Neural progenitor cell (in vitro differentiated cells): ENCODE data around the gene MUC21. TPM values are rescaled to one million over a fixed set of nuclear protein-coding genes. Genes with fewer than 3 reads are reported as not detected.
A peak's percentile ranks its signal among the peaks of the same experiment; 100 is the strongest.

Experiments used
- DNase-seq: peaks from one replicate; pipeline ENCODE4 v3.0.0-alpha.2; 2016; ENCODE audit warnings: low spot score
- H2AFZ ChIP-seq: fragments of 200-600 bp; sonication (generic); replicated peaks from 2 replicates; pipeline ENCODE4 v1.6.1; 2016; ENCODE audit warnings: antibody characterized with exemption
- H3F3A ChIP-seq: fragments of 200-600 bp; sonication (generic); 2 replicates; pipeline ENCODE4 v1.6.1; 2016; ENCODE audit warnings: antibody characterized with exemption, low read depth
- H3K27ac ChIP-seq: fragments of 200-600 bp; sonication (generic); 2 replicates; pipeline ENCODE4 v1.5.1; 2016; ENCODE audit warnings: mild to moderate bottlenecking
- H3K27me3 ChIP-seq: fragments of 200-600 bp; sonication (generic); 2 replicates; pipeline ENCODE4 v1.6.1; 2016; ENCODE audit warnings: mild to moderate bottlenecking, moderate library complexity
- H3K36me3 ChIP-seq: fragments of 200-600 bp; sonication (generic); 2 replicates; pipeline ENCODE4 v1.5.1; 2016
- H3K4me1 ChIP-seq: fragments of 200-600 bp; sonication (generic); 2 replicates; pipeline ENCODE4 v1.6.1; 2016; ENCODE audit warnings: mixed run types
- H3K4me2 ChIP-seq: fragments of 200-600 bp; sonication (generic); 2 replicates; pipeline ENCODE4 v1.6.1; 2016
- H3K4me3 ChIP-seq: fragments of 200-600 bp; sonication (generic); 2 replicates; pipeline ENCODE4 v1.5.1; 2016
- H3K79me2 ChIP-seq: fragments of 200-600 bp; sonication (generic); 2 replicates; pipeline ENCODE4 v1.6.1; 2016; ENCODE audit warnings: low read depth
- H3K9ac ChIP-seq: fragments of 200-600 bp; sonication (generic); 2 replicates; pipeline ENCODE4 v1.6.1; 2016
- H3K9me3 ChIP-seq: fragments of 200-600 bp; sonication (generic); 2 replicates; pipeline ENCODE4 v1.5.1; 2016; ENCODE audit warnings: low read depth
- H4K20me1 ChIP-seq: fragments of 200-600 bp; sonication (generic); 2 replicates; pipeline ENCODE4 v1.6.1; 2016; ENCODE audit warnings: low read depth
- H3K27ac Mint-ChIP-seq: 3 replicates; pipeline ENCODE4 v1.8.0; 2021; ENCODE audit warnings: mixed read lengths
- H3K27me3 Mint-ChIP-seq: 2 replicates; pipeline ENCODE4 v1.8.0; 2022; ENCODE audit warnings: low read depth, mild to moderate bottlenecking, inconsistent platforms, moderate library complexity, mixed read lengths; ENCODE audit not compliant: insufficient read depth
- H3K36me3 Mint-ChIP-seq: 3 replicates; pipeline ENCODE4 v1.8.0; 2021; ENCODE audit warnings: mixed read lengths
- H3K4me1 Mint-ChIP-seq: 3 replicates; pipeline ENCODE4 v1.8.0; 2021; ENCODE audit warnings: mixed read lengths
- H3K4me3 Mint-ChIP-seq: 3 replicates; pipeline ENCODE4 v1.8.0; 2021; ENCODE audit warnings: mild to moderate bottlenecking, moderate library complexity, mixed read lengths
- H3K9me3 Mint-ChIP-seq: 3 replicates; pipeline ENCODE4 v1.8.0; 2020; ENCODE audit warnings: mixed read lengths
- CTCF ChIP-seq: fragments of 200-600 bp; sonication (generic); IDR thresholded peaks from 2 replicates; pipeline ENCODE4 v1.5.1; 2017; ENCODE audit warnings: antibody characterized with exemption, mild to moderate bottlenecking
- EZH2 ChIP-seq: fragments of 200-600 bp; sonication (generic); IDR thresholded peaks from 2 replicates; pipeline ENCODE4 v1.6.1; 2017; ENCODE audit warnings: antibody characterized with exemption, mild to moderate bottlenecking, moderate library complexity
- EZH2phosphoT487 ChIP-seq: fragments of 200-600 bp; sonication (generic); IDR thresholded peaks from 2 replicates; pipeline ENCODE4 v1.6.1; 2017; ENCODE audit warnings: antibody characterized with exemption
- total RNA-seq: library from RNA; depleted of rRNA; stranded (reverse); fragments of >200 nt; gene quantifications from 2 replicates; pipeline ENCODE4 v1.2.3, GENCODE V29; 2015; ENCODE audit warnings: low replicate concordance

MUC21 gene
- total RNA-seq, 1 donor from 2014 or later = not detected

DNA sequence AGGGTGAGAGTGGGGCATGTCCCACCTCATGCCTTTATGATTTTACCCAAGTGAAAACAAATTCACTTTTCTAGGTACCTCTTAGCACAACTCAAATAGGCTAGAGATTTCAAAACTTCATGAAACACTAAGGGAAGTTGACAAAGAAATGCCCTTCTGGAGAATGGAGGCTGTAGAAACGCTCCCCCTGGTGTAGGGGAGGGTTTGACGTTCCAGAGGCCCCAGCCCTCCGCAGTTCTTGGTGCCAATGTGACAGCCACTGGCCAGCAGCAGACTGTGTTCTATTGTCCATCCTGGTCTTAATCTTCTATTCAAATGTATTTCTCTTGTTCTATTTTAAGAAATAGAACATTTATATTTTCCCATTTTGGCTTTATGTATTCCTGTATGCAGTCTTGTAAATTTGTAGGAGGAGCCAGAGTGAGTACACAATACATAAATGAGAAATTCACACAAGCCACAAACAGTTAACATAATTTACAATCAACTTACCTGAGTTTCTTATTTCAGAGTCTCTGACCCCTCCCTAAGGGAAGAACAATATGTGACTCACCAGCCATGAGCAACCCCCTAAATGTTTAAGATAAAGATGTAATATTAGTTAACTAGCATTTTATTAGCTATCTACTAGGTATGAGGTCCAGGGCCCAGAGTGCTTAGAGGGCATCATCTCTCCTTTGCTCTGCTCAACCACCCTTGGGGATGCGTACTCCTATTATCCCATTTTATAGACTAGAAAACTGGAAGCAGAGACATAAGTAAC is 8.8 kb upstream of the MUC21 start:
- Histone ChIP-seq H3K36me3 (no peaks in the 10 kb centered on the region), H3K27ac (no peak overlapping the region), H3K79me2 (no peaks in the 10 kb centered on the region), H3F3A (no peaks in the 10 kb centered on the region), H4K20me1 (no peaks in the 10 kb centered on the region), H3K4me3 (no peak overlapping the region), H3K4me1 (no peaks in the 10 kb centered on the region), H3K27me3 (no peaks in the 10 kb centered on the region), H3K9me3 (no peaks in the 10 kb centered on the region), H3K4me2 (no peak overlapping the region), H3K9ac (no peak overlapping the region), H2AFZ (no peak overlapping the region)
- Mint-ChIP-seq H3K27me3 (peaks cover 5% of the 10 kb centered on the region), H3K27ac (no peak overlapping the region), H3K36me3 (no peaks in the 10 kb centered on the region), H3K4me3 (no peak overlapping the region), H3K4me1 (no peaks in the 10 kb centered on the region), H3K9me3 (no peaks in the 10 kb centered on the region)
- TF ChIP-seq EZH2 = no peak
- TF ChIP-seq CTCF = no peak
- TF ChIP-seq EZH2phosphoT487 = no peak
- DNase-seq = peak; percentile 12

DNA sequence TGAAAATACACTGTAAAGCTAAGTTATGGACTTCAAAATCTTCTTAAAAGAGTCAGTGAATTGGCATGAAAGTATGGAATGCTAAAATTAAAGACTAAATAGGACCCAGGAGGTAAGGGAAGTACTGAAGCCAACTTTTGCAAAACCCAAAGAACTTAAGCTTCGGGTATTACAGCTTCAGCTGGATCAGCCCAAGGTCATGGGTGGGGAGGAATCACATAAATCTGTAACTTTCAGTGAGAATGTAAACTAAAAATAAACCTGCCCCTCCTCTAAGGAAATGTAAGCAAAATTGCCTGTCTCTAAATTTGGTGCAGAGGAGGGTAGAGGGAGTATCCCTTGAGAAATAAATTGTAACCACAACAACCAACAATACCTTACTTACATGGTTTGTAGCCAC is 4.4 kb upstream of the MUC21 start:
- Histone ChIP-seq H3F3A (peaks cover 11% of the 10 kb centered on the region), H3K27me3 (no peaks in the 10 kb centered on the region), H3K4me3 (no peak overlapping the region), H3K36me3 (no peaks in the 10 kb centered on the region), H3K4me2 (no peak overlapping the region), H3K9me3 (no peaks in the 10 kb centered on the region), H3K27ac (no peak overlapping the region), H3K4me1 (peaks cover 6% of the 10 kb centered on the region), H4K20me1 (no peaks in the 10 kb centered on the region), H2AFZ (no peak overlapping the region), H3K9ac (no peak overlapping the region), H3K79me2 (no peaks in the 10 kb centered on the region)
- Mint-ChIP-seq H3K4me3 (no peak overlapping the region), H3K27me3 (peaks cover 5% of the 10 kb centered on the region), H3K36me3 (no peaks in the 10 kb centered on the region), H3K9me3 (no peaks in the 10 kb centered on the region), H3K27ac (no peak overlapping the region), H3K4me1 (peaks cover 19% of the 10 kb centered on the region)
- TF ChIP-seq EZH2 (no peak), CTCF (no peak), EZH2phosphoT487 (no peak)
- DNase-seq = no peak

DNA sequence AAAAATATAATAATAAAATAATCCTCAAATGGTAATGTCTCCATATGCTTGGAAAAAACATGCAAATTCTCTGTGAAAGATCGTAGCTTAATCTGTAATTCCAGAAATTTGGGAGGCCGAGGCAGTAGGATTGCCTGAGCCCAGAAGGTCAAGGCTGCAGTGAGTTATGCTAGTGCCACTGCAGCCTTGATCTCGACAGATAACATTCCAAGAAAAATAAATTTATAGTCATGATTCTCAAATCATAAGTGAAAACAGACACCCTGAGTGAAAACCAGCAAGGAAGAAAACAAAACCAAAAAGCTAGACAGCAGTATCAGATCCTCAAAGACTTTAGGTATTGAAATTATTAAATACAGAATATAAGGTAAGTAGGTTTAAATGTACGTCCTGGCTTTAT is 3.8 kb upstream of the MUC21 start:
- H3K79me2 ChIP-seq = no peaks in the 10 kb centered on the region
- no peaks in the 10 kb centered on the region for H4K20me1 ChIP-seq
- Mint-ChIP-seq H3K4me1 (peaks cover 19% of the 10 kb centered on the region), H3K9me3 (no peaks in the 10 kb centered on the region), H3K27me3 (peaks cover 5% of the 10 kb centered on the region), H3K27ac (no peak overlapping the region), H3K36me3 (no peaks in the 10 kb centered on the region), H3K4me3 (no peak overlapping the region)
- no peak overlapping the region for H3K4me2 ChIP-seq
- H2AFZ ChIP-seq = no peak overlapping the region
- TF ChIP-seq CTCF (no peak), EZH2phosphoT487 (no peak), EZH2 (no peak)
- no peak for DNase-seq
- no peaks in the 10 kb centered on the region for H3K36me3 ChIP-seq
- no peak overlapping the region for H3K4me3 ChIP-seq
- H3F3A ChIP-seq = peaks cover 11% of the 10 kb centered on the region
- no peak overlapping the region for H3K9ac ChIP-seq
- no peaks in the 10 kb centered on the region for H3K27me3 ChIP-seq
- H3K4me1 ChIP-seq = peaks cover 6% of the 10 kb centered on the region
- H3K27ac ChIP-seq = no peak overlapping the region
- H3K9me3 ChIP-seq = no peaks in the 10 kb centered on the region
